HK-2 (cell line): ENCODE measurements around the gene GMPR.

ENCODE experiments used
- DNase-seq: peaks from one replicate; pipeline ENCODE4 v3.0.0-alpha.2; 2018; ENCODE audit not compliant: unreplicated experiment

GMPR gene

DNA sequence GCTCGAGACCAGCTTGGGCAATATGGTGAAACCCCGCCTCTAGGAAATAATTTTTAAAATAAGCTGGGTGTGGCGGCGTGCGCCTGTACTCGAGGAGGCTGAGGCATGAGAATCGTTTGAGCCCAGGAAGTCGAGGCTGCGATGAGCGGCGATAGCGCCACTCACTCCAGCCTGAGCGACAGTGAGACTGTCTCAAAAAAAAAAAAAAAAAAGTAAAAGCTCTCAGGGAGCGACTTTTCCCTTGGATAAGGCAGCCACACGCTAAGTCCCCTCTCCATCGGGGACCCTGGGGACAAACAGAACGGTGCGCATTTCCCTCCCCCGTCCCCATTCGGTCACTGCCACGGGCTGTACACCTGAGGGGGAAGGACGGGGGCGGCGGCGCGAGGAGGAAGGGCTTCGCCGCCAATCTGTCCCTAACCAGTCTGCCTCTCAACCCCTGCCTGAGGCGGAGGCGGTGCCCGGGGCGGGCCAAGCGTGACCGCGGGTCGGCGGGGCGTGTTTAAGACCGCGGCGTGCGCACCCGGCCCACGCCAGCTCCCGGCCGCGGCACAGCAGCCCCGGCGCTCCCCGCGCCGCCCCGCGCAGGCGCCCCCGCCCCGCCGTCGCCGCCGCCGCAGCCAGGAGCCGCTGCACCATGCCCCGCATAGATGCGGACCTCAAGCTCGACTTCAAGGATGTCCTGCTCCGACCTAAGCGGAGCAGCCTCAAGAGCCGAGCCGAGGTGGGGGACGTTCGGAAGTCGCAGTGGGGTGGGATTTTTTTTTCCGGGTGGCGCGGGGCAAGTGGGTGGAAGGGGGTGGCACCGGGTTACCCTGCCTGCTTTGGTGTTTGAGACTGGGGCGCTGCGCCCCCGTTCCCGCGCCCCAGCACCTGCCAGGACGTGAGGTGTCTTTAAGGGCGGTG is at the start of gene GMPR:
GMPR (plus strand) TSS at position 531 of the 906 bp plus-strand sequence; CDS start at position 638, 107 bp downstream.
- DNase-seq = peak; percentile 35

DNA sequence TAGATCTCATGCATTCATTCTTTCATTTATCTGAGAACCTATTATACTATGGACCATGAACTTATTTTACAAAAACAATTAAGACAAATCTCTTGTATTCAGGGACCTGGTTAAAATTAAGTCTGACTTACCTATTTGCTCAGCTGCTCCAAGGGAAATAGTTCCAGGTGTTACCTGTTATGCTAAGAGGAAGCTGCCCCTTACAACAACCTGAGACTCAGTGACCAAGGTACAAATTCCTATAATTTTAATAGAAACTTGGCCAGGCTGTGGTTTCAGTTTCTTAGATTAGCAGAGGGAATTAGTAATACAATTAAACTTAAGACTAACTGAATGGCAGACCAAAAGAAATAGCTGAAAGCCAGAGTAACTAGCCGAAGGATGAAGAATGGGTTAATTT is 48.2 kb upstream of the GMPR start:
- DNase-seq = no peak

DNA sequence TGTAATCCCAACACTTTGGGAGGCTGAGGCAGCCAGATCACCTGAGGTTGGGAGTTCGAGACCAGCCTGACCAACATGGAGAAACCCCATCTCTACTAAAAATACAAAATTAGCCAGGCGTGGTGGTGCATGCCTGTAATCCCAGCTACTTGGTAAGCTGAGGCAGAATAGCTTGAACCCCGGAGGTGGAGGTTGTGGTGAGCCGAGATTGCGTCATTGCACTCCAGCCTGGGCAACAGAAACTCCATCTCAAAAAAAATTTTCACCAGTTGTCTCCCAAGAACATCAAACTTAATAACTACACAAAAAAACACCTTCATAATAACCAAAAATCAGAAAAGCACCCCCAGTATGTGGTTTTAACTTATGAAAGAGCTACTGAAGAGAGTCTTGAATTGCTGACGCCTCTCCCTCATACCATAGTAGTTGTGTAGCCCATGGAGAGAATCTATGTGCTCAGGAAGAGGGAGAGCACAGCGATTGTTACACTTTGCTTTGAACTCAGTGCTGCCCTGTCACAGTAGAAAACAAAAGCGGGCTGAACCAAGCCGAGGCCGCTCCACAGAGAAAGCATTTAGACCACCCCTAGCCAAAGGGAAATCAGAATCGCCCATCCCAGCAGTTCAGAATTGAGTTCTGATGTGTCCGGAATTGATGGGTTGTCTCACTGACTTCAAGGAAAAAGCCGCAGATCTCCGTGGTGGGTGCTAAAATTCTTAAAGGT is 42.0 kb upstream of the GMPR start:
- no peak for DNase-seq

DNA sequence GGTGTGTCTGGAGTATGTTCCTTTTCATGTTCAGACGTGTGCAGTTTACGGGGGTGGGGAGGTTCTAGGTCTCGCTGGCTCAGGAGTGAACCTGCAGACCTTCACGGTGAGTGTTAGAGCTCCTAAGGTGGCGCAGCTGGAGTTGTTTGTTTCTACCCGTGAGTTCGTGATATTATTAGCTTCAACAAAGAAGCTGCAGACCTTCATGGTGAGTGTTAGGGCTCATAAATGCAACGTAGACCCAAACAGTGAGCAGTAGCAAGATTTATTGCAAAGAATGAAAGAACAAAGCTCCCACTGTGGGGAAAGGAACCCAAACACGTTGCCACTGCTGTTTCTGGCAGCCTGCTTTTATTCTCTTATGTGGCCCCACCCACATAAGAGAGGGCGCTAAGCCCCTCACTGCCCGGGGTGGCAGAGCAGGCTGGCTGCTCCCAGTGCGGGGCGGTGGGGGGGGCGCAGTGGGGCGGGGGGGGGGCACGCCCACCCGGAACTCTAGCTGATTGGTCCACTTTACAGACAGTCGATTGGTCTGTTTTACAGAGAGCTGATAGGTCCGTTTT is 41.3 kb upstream of the GMPR start:
- no peak for DNase-seq

DNA sequence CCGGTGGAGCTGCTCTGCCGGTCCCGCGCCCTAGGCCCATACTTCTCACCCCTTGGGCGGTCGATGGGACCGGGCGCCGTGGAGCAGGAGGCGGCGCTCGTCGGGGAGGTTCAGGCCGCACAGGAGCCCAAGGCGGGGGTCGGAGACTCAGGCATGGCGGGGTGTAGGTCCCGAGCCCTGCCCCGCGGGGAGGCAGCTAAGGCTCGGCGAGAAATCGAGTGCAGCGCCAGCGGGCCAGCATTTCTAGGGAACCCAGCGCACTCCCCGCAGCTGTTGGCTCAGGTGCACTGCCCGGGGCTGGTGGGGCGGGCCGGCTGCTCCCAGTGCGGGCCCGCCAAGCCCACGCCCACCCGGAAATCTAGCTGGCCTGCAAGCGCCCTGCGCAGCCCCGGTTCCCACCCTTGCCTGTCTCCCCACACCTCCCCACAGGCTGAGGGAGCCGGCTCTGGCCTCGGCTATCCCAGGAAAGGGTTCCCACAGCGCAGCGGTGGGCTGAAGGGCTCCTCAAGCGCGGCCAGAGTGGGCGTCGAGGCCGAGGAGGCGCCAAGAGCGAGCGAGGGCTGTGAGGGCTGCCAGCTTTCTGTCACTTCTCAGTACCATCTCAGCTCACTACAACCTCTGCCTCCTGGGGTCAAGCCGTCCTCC is 40.2 kb upstream of the GMPR start:
- no peak for DNase-seq

DNA sequence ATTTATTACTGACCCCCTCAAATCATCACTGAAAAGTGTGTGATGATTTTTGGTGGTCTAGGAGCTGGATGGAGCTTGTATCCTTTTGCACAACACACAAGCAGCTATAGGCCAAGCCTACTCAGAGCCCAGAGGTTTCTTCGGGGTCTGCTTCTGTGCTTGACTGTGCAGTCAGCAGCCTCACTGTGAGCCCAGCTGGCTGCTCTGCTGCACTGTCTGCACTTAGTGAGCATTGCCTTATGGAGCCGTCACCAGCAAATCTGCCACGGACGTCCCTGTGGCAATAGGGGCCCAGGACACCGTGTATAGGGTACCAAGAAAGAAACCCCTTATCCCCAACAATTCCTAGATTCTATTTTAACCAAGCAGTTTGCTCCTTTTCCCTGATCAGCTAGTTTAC is 38.6 kb upstream of the GMPR start:
- DNase-seq = no peak

DNA sequence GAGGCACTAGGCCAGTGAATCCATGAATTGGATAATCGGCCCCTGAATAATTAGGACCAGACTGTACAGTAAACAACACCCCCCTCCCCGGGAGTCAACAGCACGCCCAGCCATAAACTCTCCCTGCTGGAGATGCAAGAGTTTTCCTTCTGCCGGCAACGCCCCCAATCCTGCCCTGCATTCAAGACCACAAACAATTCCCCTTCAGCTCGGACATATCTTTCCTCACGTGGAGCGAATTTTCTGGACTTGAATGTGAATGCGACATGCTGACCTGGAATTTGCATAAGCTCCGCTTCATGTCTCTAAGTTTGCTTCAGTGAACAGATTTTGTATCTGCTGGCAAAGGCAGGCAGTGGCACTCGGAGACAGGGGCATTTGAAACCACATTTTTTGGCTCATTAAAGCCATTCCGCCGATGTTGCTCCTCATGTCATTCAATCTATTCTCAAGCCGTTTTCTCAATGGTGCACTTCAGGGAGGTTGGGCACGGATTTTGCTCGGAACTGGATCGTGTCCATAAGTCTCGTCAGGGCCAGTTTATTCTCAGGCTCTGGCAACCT is 38.0 kb upstream of the GMPR start:
- DNase-seq = no peak

DNA sequence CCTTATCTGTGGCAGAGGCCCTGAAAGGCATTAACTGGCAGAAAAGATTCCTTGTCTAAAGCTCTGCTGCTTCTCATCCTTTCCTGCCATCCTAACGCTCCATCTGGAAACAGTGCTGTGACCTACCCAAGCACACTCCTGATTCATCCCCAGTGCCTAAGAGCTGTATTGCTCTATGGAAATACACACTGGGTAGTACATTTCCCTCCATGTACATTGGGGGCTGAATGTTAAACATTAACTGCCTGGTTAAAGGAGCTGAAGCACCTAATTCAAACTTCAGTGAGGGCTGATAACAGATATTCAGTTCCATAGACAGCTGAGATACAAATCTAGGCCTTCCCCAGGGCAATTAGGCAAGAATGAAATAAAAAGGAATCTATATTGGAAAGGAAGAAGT is 36.7 kb upstream of the GMPR start:
- no peak for DNase-seq

DNA sequence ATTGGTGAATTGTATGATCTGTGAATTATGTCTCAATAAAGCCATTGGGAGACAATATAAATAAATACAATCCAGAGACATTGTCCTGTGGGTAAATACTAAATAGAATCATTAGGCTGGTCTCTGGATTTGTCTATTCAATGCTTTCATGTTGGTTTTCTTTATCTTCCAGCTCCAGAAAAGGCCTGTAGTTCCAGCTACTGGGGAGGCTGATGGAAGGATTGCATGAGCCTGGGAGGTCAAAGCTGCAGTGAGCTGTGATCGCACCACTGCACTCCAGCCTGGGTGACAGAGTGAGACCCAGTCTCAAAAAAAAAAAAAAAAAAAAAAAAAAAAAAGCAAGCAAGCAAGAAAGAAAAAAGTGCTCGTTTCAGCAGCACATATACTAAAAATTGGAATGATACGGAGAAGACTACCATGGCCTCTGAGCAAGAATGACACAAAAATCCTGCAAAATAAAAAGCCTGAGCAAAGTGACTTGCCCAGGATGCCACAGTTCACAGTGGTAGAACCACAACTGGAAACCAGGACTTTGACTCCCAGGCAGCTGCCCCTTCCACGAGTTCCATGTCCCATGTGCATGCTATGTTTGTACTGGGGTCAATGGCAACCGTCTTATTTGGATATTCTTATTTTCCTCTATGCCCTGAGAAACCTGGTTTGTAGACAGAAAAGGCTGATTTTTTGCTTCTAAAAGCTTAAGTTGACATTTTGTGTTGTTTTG is 33.6 kb upstream of the GMPR start:
- no peak for DNase-seq

DNA sequence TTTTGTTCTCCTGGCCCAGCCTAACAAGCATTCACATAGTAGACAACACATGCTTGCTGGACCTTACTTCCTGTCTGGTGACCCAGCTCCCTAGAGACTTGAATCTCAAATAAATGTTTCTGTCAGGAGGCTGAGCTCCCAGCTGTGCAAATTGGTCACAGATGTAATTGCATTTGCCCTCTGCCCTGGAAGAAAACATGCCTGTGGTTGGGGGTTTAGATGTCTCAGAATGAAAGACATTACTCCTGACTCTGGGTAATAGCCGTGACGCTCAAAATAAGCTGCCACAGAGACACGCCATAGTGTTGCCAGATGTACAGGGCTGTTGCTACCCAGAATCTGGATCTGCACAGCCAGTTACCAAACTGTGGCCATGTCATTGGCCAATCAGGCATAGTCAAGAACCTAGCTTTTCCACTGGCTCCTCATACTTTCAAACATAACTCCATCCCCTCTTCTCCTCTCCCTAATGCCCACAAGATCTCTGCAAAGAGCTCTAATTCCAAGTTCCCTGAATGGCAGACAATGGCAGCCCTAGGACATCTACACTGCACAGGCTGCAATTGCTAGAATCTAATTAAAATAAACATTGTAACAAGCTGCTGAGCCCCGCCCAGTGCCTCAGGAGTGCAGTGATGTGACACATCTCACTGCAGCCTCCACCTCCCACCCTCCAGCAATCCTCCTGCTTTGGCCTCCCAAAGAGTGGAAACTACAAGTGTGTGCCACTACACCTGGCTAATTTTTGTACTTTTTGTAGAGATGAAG is 32.8 kb upstream of the GMPR start:
- no peak for DNase-seq

DNA sequence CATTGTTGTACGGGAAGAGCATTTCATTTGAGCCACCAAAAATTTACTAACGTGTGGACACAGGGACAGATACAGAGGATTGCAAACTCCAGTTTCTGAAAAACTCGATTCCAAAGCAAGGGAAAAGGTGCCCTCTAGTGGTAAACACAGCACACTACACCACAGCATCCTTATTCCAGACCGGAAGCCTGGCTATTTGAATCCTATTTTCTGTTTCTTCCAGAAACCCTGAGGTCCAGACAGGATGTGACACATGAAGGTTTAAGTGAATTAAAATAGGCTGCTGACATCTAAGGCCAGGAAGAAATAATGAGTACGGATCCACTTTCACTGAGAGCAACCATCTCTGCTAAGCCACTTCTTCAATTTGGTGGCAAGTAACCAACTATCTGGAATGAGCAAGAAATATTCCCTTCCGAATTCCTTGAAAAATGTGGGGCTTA is 31.8 kb upstream of the GMPR start:
- peak; percentile 47 for DNase-seq

DNA sequence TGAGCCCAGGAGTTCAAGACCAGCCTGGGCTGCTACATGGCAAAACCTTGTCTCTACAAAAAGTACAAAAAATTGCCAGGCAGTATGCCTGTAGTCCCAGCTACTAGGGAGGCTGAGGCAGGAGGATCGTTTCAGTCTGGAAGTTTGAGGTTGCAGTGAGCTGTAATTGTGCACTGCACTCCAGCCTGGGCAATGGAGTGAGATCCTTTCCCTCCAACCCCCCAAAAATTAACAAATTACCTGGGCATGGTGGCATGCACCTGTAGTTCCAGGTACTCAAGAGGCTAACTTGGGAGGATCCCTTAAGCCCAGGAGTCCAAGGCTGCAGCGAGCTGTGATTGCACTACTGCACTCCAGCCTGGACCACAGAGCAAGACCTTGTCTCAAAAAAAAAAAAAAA is 29.4 kb upstream of the GMPR start:
- DNase-seq = no peak

DNA sequence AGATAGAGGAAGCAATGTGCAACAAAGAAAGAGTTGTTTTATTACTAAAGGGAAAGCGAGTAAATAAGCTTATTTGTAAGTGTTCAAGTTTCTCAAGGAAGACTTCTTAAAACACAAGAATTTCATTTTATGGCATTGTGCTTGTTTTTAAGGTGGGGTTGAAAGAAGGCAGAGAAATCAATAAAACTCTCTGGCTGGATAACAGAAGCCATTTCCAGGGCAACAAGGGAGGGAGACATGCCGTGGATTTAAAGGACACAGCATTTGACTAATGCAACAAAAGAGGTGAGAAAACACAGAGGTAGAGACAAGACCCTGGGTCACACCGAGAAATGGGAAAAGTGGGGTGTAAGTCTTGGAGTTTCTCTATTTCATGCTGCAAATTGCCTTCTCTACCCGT is 28.8 kb upstream of the GMPR start:
- DNase-seq = no peak

DNA sequence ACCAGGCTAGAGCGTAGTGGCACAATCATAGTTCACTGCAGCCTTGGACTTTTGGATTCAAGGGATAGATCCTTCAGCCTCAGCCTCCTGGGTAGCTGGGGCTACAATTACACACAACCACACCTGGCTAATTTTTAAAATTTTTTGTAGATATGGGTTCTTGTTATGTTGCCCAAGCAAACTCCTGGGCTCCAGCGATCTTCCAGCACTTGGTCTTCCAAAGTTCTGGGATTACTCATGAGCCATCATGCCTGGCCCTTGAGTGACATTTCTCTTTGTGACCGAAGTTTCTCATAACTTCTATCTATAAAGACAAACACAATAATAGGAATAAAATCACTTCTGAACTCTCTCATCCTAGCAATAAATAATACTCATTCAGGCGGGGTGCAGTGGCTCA is 26.1 kb upstream of the GMPR start:
- DNase-seq = no peak

DNA sequence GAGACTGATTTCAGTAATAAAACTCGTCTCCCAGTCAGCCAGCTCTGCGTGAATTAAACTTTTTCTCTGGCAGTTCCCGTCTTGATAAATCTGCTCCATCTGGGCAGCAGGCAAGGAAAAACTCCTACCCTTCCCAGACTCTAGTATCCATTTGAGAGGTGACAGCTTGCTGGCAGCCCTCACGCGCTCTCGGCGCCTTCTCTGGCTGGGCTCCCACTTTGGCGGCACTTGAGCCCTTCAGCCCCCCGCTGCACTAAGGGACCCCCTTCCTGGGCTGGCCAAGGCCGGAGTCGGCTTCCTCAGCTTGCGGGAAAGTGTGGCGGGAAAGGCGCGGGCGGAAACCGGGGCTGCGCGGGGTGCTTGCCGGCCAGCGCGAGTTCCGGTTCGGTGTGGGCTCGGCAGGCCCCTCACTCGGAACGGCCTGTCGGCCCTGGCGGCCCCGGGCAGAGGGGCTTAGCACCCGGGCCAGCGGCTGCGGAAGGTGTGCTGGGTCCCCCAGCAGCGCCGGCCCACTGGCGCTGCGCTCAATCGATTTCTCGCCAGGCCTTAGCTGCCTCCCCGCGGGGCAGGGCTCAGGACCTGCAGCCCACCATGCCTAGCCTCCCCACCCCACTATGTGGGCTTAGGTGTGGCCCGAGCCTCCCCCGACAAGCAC is 21.8 kb upstream of the GMPR start:
- no peak for DNase-seq

DNA sequence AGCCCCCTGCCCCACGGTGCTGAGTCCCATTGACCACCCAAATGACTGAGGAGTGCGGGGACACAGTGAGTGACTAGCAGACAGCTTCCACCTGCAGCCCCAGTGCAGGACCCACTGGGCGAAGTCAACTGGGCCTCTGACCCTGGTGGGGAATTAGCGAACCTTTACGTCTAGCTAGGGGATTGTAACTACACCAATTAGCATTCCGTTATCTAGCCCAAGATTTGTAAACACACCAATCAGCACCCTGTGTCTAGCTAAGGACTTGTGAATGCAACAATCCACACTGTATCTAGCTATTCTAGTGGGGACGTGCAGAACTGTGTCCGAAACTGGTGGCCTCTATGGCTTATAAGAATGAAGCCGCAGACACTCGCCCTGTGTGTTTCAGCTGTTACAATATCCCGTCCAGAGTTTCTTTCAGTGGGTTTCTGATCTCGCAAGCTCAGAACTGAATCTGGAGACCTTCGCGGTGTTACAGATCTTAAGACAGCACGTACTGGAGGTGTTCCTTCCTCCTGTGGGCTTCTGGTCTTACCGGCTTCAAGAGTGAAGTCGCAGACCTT is 21.1 kb upstream of the GMPR start:
- DNase-seq = no peak

DNA sequence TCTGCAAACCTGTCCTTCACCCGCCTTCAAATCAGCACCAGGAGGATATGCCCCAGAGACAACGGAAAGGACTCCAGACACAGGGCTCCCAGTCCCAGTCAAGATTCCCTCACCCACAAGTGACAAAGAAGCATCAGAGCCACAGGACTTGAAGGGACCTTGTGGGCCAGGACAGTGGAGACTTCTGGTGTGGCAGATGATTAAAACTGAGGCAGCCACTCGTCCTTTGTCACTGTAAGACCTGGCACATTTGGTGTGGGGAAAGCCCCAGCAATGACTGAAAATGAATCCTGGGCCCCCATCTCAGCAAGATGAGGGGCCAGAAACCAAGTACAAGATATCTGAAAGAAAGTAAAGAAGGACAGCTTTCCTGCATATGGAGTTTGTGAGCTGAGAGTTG is 15.6 kb upstream of the GMPR start:
- no peak for DNase-seq

DNA sequence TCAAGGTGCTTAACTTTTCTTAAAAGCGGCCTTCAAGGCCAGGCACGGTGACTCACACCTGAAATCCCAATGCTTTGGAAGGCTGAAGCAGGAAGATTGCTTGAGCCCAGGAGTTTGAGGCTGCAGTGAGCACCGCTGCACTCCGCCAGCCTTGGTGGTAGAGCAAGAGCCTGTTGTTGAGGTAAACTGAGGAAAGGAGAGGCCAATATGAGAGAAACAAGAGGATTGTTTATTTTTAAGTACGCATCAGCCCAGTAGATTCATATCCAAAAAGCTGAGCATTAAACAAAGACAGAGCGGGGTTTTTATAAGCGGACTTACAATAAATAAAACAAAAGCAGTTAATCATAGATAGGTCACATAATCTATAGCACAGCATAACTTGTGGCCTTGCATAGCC is 15.0 kb upstream of the GMPR start:
- DNase-seq = no peak

DNA sequence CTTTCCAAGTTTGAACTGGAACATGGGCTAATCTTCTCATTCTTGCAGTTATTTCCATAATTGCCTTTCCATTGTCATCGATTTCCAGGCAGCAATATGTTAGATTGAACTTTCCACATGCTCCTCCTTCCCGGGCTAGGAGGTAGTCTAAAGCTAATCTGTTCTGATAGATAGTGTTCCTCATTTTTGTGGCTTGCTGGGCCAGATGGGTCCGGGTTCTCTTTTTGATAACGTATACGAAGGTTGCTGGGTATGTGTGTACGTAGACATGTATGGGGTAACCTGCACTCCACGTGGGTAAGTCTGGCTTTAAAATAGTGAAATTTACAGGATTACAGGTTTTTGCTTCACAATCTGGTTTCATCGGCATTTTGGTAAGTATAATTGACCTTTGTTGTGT is 14.0 kb upstream of the GMPR start:
- DNase-seq = no peak
